Omental fat pad (tissue), 4 donors: ENCODE measurements around the gene NOP56. TPM values are rescaled to one million over a fixed set of nuclear protein-coding genes. Genes with fewer than 3 reads are reported as not detected.
"Not testable (repeated sequence)": the region's sequence is repeated elsewhere in the genome, so short reads cannot be mapped to it uniquely, and the experiment has no call there.

Experiments
- ATAC-seq: fragments of 150-250 bp; one replicate; pipeline ENCODE4 v1.9.1; 2016; ENCODE audit warnings: mild to moderate bottlenecking, moderate library complexity; ENCODE audit not compliant: low FRiP score
- DNase-seq: peaks from one replicate; pipeline ENCODE4 v3.0.0-alpha.2; 2019; ENCODE audit warnings: low spot score
- CTCF ChIP-seq, 3 donors: fragments of 450-650 bp; IDR thresholded peaks; one replicate each; pipeline ENCODE4 v1.5.1; 2016 to 2017; ENCODE audit warnings: antibody characterized with exemption in 3 of 3, mild to moderate bottlenecking in 3 of 3, moderate library complexity in 2 of 3
- total RNA-seq, 4 donors: library from RNA; depleted of rRNA; stranded (reverse); fragments of >200 nt; gene quantifications; one replicate each; pipeline ENCODE4 v1.1.0, GENCODE V29; 2016

Gene NOP56
- total RNA-seq, 4 donors from 2014 or later, result 77.3 to 463 (median 96.6) TPM

- ATAC-seq, result no peak
- TF ChIP-seq CTCF (IDR thresholded peaks at IDR 0.05), result no peak
- DNase-seq, result no peak
Measured at GRCh38 chr20:2695206-2695983, 43.0 kb downstream of the NOP56 start.

DNA sequence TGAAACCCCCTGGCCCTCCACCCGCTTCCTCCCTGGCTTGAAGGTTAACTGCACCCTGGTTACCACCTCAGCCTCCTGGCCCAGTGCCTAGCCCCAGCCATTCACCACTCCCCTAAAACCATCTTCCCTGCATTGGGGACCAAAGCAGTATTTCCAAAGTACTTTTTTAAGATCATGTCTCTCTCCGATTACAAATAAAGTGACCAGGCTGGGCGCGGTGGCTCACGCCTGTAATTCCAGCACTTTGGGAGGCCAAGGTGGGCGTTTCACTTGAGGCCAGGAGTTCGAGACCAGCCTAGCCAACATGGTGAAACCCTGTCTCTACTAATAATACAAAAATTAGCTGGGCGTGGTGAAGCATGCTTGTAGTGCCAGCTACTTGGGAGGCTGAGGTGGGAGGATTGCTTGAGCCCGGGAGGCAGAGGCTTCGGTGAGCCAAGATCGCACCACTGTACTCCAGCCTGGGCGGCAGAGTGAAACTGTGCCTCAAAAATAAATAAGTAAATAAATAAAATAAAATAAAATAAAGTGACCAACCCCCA, 43.6 kb downstream of the NOP56 start:
- not testable (repeated sequence) for DNase-seq, ATAC-seq

GRCh38 chr20:2696646-2697045, 44.2 kb downstream of the NOP56 start:
- no peak for TF ChIP-seq CTCF (IDR thresholded peaks at IDR 0.05)
- no peak for DNase-seq
- ATAC-seq, result no peak

DNA sequence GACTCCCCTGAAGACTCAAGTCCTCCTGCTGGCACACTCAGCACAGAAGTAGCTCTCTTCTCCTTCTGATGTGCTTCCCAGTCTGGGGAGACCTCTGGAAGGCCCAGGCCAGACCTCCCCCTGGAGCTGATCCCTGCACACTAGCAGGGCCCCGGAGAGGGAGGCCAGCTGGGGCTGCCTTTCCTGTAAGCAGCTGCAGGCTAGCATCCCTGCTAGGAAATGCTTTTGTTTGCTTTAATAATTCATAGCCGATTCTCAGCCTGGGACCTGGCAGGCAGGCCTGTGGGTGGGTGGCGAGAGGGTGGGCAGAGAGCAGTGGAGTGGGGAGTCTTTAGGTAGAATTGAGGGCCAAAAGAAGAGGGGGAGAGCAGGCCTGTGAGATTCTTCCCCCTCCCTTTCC, 45.3 kb downstream of the NOP56 start:
- DNase-seq, result no peak
- TF ChIP-seq CTCF (IDR thresholded peaks at IDR 0.05), result no peak

GRCh38 chr20:2698186-2698817, 45.9 kb downstream of the NOP56 start:
- ATAC-seq, result no peak
- no peak for DNase-seq
- TF ChIP-seq CTCF (IDR thresholded peaks at IDR 0.05), result no peak

More for the DNA sequence above, 45.3 kb downstream of the NOP56 start:
- no peak for ATAC-seq

DNA sequence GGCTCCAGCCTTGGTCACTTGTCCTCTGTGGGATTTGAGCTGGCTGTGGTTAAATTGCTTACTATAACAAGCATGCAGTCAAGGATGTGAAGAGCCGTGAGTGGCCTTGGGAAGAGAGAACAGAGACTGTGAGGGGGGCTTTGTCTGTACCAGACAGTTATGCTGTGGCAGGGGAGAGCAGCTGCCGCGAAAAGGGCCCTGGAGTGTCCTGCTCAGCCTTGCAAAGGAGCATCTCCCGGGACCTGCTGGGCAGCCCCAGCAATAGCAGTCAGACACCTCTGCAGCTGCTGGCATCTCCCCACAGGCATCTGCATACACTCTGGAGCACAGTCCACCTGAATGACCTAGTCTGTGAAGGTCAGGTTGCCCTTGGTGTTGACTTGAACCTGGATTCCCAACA, 46.5 kb downstream of the NOP56 start:
- DNase-seq, result no peak
- no peak for TF ChIP-seq CTCF (IDR thresholded peaks at IDR 0.05)
- no peak for ATAC-seq

- no peak for TF ChIP-seq CTCF (IDR thresholded peaks at IDR 0.05)
- DNase-seq (no peak), ATAC-seq (no peak)
Measured at GRCh38 chr20:2699775-2700413, 47.5 kb downstream of the NOP56 start.
